NCI-H748 treated with DMSO at 0.1 percent for 48 hours (cell line): ENCODE measurements around the gene ZNF142.

Experiments
- DNase-seq: peaks from one replicate; lab custom pipeline; 2025; lab: John Stamatoyannopoulos, UW

ZNF142 gene

GRCh38 chr2:218659258-218659987 lies at the start of gene ZNF142, which contains the start of gene BCS1L:
TSS of gene ZNF142 (minus strand) at chr2:218659623. CDS start at chr2:218656429, 3,194 bp downstream.
TSS of gene BCS1L (plus strand) at chr2:218659683. CDS start at chr2:218660988, 1,305 bp downstream.
- DNase-seq, result peak; percentile 81

- DNase-seq, result no peak
These were observed 48.7 kb upstream of the ZNF142 start for GRCh38 chr2:218708086-218708485.

- DNase-seq, result no peak
These were observed 43.9 kb upstream of the ZNF142 start for GRCh38 chr2:218703341-218703740.

- no peak for DNase-seq
These were observed 42.4 kb upstream of the ZNF142 start for GRCh38 chr2:218701806-218702205.

GRCh38 chr2:218698885-218699284 lies 39.5 kb upstream of the ZNF142 start:
- no peak for DNase-seq

- DNase-seq, result no peak
These were observed 35.2 kb upstream of the ZNF142 start for GRCh38 chr2:218694405-218695145.

GRCh38 chr2:218691234-218691633 lies 31.8 kb upstream of the ZNF142 start:
- DNase-seq, result no peak

- DNase-seq, result peak; percentile 8
These were observed 28.1 kb upstream of the ZNF142 start for GRCh38 chr2:218687400-218688060.

GRCh38 chr2:218680061-218680460 lies 20.6 kb upstream of the ZNF142 start:
- no peak for DNase-seq

- DNase-seq, result no peak
These were observed 19.7 kb upstream of the ZNF142 start for GRCh38 chr2:218679119-218679518.

- DNase-seq, result peak; percentile 85
These were observed 12.5 kb upstream of the ZNF142 start, which contains the start of the genes RNF25 and STK36 for GRCh38 chr2:218671654-218672566. TSS of gene RNF25 (minus strand) at chr2:218672002. CDS start at chr2:218671970, 32 bp downstream. TSS of gene STK36 (plus strand) at chr2:218672086. CDS start at chr2:218672830, 744 bp downstream.

- no peak for DNase-seq
These were observed 11.8 kb upstream of the ZNF142 start for GRCh38 chr2:218671097-218671653.

GRCh38 chr2:218664653-218665052 lies 5.2 kb upstream of the ZNF142 start:
- DNase-seq, result no peak

- no peak for DNase-seq
These were observed 4.5 kb upstream of the ZNF142 start for GRCh38 chr2:218663901-218664300.

GRCh38 chr2:218662827-218663226 lies 3.4 kb upstream of the ZNF142 start:
- DNase-seq, result no peak

GRCh38 chr2:218662377-218662776 lies 3.0 kb upstream of the ZNF142 start:
- no peak for DNase-seq

- DNase-seq, result no peak
These were observed 550 bp upstream of the ZNF142 start for GRCh38 chr2:218659988-218660358.

- DNase-seq, result peak; percentile 30
These were observed 659 bp downstream of the ZNF142 start for GRCh38 chr2:218658671-218659257.

GRCh38 chr2:218655751-218656150 lies 3.7 kb downstream of the ZNF142 start:
- no peak for DNase-seq

- DNase-seq, result no peak
These were observed 10.7 kb downstream of the ZNF142 start for GRCh38 chr2:218648787-218649100.
